ENCODE measurements around the gene ANGEL1. TPM values are rescaled to one million over a fixed set of nuclear protein-coding genes. Genes with fewer than 3 reads are reported as not detected.

The ANGEL1 gene
- total and polyA plus RNA-seq, 2 of the 13 experiments (the other 11 are each of a cell fraction or from before 2014, with no cell fraction given), result 14.3 to 20.1 TPM

GRCh38 chr14:76812422-76813383 is at the start of gene ANGEL1 (continued):
- TF ChIP-seq IRF9 (CRISPR knock-in tag; IDR thresholded peaks at IDR 0.05; ENCODE audit: borderline replicate concordance), result peak; percentile 83
- TF ChIP-seq ZBTB1 (CRISPR knock-in tag; IDR thresholded peaks at IDR 0.05; ENCODE audit: borderline replicate concordance), result no peak
- TF ChIP-seq ZNF142 (CRISPR knock-in tag; IDR thresholded peaks at IDR 0.05), result no peak; the same call in none of the 2 replicates
- TF ChIP-seq POLR2A (IDR thresholded peaks at IDR 0.05; ENCODE audit: insufficient read depth in 1 of 2, low read depth in 2 of 2, low read length in 2 of 2), result peak; percentile 82 to 95
- TF ChIP-seq IRX3 (CRISPR knock-in tag; IDR thresholded peaks at IDR 0.05; ENCODE audit: borderline replicate concordance, low read depth), result no peak
- TF ChIP-seq FOXA3 (CRISPR knock-in tag; IDR thresholded peaks at IDR 0.05), result peak; percentile 77
- no peak; the same call in 1 of the 2 replicates for TF ChIP-seq ZNF563 (CRISPR knock-in tag; IDR thresholded peaks at IDR 0.05)
- peak; percentile 21; the same call in 1 of the 2 replicates for TF ChIP-seq SMAD1 (CRISPR knock-in tag; IDR thresholded peaks at IDR 0.05; ENCODE audit: borderline replicate concordance, low read depth)
- TF ChIP-seq SYNCRIP (IDR thresholded peaks at IDR 0.05; ENCODE audit: insufficient read depth, low read depth, low read length), result no peak
- TF ChIP-seq CEBPZ (IDR thresholded peaks at IDR 0.05; ENCODE audit: low read length), result no peak
- TF ChIP-seq E2F5 (CRISPR knock-in tag; conservative IDR thresholded peaks at IDR 0.05), result peak; percentile 78; the same call in 1 of the 2 replicates
- no peak for TF ChIP-seq PRDM4 (CRISPR knock-in tag; IDR thresholded peaks at IDR 0.05; ENCODE audit: borderline replicate concordance)

Data from HepG2 (cell line).